ENCODE results near the gene HENMT1.

DNA sequence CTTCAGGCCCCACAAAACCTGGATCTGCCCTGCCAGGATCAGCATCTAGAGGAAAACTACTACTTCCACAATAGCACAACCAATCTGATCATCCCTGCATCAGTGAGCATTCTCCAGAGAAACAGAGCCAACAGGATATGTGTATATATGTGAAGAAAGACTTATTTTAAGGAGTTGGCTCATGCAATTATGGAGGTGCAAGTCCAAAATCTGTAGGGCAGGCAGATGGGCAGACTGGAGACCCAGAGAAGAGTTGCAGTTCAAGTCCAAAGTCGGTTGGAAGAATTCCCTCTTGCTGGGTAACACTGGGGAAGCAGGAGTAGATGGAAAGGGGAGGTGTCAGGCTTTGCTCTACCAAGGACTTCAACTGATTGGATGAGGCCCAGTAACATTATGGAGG lies 4.9 kb upstream of the HENMT1 start:
- TF ChIP-seq, protein P1, sequence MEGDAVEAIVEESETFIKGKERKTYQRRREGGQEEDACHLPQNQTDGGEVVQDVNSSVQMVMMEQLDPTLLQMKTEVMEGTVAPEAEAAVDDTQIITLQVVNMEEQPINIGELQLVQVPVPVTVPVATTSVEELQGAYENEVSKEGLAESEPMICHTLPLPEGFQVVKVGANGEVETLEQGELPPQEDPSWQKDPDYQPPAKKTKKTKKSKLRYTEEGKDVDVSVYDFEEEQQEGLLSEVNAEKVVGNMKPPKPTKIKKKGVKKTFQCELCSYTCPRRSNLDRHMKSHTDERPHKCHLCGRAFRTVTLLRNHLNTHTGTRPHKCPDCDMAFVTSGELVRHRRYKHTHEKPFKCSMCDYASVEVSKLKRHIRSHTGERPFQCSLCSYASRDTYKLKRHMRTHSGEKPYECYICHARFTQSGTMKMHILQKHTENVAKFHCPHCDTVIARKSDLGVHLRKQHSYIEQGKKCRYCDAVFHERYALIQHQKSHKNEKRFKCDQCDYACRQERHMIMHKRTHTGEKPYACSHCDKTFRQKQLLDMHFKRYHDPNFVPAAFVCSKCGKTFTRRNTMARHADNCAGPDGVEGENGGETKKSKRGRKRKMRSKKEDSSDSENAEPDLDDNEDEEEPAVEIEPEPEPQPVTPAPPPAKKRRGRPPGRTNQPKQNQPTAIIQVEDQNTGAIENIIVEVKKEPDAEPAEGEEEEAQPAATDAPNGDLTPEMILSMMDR (IDR thresholded peaks at IDR 0.05) = no peak
- TF ChIP-seq POLR2A (IDR thresholded peaks at IDR 0.05) = no peak

All from testis (tissue), 2 donors.